ENCODE measurements around the gene NAPEPLD. TPM values are rescaled to one million over a fixed set of nuclear protein-coding genes. Genes with fewer than 3 reads are reported as not detected.
"Not testable (repeated sequence)": the region's sequence is repeated elsewhere in the genome, so short reads cannot be mapped to it uniquely, and the experiment has no call there.

The NAPEPLD gene
- total RNA-seq, 2 experiments from 2014 or later: 4.7 TPM

DNA sequence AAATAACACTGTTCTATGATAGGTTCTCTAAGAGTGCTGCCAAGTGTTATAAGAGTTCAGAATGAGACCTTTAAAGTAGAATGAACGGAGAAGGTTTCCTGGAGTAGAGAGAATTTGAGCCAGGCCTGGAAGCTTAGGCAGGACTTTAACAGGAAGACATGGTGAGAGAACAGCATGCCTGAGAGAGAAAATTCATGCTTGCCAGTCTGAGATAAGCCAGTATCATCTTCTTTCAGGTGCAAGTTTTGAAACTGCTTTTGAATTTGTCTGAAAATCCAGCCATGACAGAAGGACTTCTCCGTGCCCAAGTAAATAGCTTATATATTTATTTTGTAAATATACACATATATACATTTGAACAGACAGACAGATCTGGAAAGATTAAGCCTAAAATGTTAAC lies 51.9 kb downstream of the NAPEPLD start:
- Mint-ChIP-seq H3K4me3 (no peak overlapping the region), H3K27me3 (no peaks in the 10 kb centered on the region), H3K36me3 (ENCODE audit: low read depth) (peaks cover 35% of the 10 kb centered on the region), H3K27ac (no peak overlapping the region), H3K4me1 (no peaks in the 10 kb centered on the region), H3K9me3 (ENCODE audit: low read depth) (no peaks in the 10 kb centered on the region)
- ATAC-seq (no peak), DNase-seq (no peak)
- POLR2A ChIA-PET: no interaction called here
- intact Hi-C loops (cut with DNase I, micrococcal nuclease): no loop called here
- CTCF ChIA-PET: interaction anchor here (0.6 to 0.9 kb wide), 3 partner anchors 8 to 20 kb away, joined by 3 to 4 read pairs (median 3); no protein-coding TSS in a partner anchor

DNA sequence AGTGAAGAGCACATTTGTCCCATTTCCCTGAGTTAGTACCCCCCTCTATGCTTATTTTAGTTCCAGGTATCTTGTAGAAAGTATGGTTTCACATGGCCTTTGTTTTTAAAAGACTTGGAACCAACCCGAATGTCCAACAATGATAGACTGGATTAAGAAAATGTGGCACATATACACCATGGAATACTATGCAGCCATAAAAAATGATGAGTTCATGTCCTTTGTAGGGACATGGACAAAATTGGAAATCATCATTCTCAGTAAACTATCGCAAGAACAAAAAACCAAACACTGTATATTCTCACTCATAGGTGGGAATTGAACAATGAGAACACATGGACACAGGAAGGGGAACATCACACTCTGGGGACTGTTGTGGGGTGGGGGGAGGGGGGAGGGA lies 53.3 kb downstream of the NAPEPLD start:
- H3K4me3 Mint-ChIP-seq; CTCF ChIA-PET; H3K27me3 Mint-ChIP-seq; intact Hi-C loops (cut with DNase I, micrococcal nuclease); H3K9me3 Mint-ChIP-seq (ENCODE audit: low read depth); H3K4me1 Mint-ChIP-seq; POLR2A ChIA-PET; H3K27ac Mint-ChIP-seq; ATAC-seq; DNase-seq: not testable (repeated sequence)
- H3K36me3 Mint-ChIP-seq (ENCODE audit: low read depth): peaks cover 38% of the 10 kb centered on the region

DNA sequence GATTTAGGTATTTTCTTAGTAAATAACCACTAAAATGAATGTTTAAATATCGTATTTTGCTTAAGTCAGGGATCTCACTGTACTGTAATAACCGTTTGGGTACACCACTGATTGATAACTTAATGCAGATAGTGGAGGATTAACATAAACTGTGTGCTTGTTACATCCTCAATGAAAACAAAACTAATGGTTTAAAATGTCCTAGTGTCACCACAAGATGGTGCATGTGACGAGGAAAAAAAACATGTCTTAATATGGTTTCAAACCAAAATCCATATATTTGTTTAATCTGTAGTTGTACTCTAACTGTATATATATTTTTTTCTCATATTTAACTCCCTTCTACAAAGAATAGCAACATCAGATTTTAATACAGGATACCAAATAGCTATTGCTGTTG lies 54.8 kb downstream of the NAPEPLD start:
- ATAC-seq (no peak), DNase-seq (no peak)
- Mint-ChIP-seq H3K27ac (no peak overlapping the region), H3K9me3 (ENCODE audit: low read depth) (no peaks in the 10 kb centered on the region), H3K27me3 (no peaks in the 10 kb centered on the region), H3K36me3 (ENCODE audit: low read depth) (peaks cover 41% of the 10 kb centered on the region), H3K4me3 (no peak overlapping the region), H3K4me1 (no peaks in the 10 kb centered on the region)
- intact Hi-C loops (cut with DNase I, micrococcal nuclease): no loop called here
- CTCF ChIA-PET: no interaction called here
- POLR2A ChIA-PET: no interaction called here

DNA sequence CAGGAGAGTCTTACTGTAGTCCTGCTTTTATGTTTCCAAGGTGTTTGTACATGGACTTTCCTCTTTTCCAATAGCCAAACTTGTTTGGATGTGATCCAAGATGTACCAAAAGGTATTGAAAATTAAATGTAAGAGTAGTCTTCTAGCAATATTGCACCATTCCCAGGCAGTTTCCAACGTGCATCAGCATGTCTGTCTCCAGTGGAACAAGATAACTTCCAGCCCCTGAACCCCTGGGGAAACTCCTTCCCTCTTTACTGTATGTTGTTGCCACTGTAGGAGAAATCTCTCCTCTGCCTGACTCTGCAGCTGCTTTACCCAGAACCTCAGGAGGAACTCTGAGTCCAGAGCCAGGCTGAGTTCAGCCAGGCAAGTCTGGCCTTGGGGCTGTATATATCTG lies 55.5 kb downstream of the NAPEPLD start:
- ChIA-PET CTCF (interaction anchor here (1.0 kb wide), 1 partner anchor 17 kb away, joined by 3 read pairs; no protein-coding TSS in a partner anchor), POLR2A (no interaction called here)
- H3K9me3 Mint-ChIP-seq (ENCODE audit: low read depth): no peaks in the 10 kb centered on the region
- no peak overlapping the region for H3K4me3 Mint-ChIP-seq
- no peak for ATAC-seq
- H3K36me3 Mint-ChIP-seq (ENCODE audit: low read depth): peaks cover 45% of the 10 kb centered on the region
- intact Hi-C loops (cut with DNase I, micrococcal nuclease): no loop called here
- no peak overlapping the region for H3K27ac Mint-ChIP-seq
- no peak for DNase-seq
- H3K4me1 Mint-ChIP-seq: no peaks in the 10 kb centered on the region
- H3K27me3 Mint-ChIP-seq: no peaks in the 10 kb centered on the region

DNA sequence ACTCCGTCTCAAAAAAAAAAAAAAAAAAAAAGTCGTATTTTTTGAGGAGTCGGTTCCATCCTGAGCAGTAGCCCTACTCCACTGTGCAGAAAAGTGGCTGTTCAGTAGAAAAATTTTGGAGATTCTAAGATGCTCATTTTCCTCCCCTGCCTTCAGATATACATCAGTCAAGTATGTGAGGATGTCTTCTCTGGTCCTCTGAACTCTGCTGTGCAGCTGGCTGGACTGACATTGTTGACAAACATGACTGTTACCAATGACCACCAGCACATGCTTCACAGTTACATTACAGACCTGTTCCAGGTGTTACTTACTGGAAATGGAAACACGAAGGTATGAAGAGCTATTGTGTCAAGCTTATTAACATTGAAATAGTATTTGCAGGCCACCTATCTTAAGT lies 56.6 kb downstream of the NAPEPLD start:
- H3K4me1 Mint-ChIP-seq: not testable (repeated sequence)

DNA sequence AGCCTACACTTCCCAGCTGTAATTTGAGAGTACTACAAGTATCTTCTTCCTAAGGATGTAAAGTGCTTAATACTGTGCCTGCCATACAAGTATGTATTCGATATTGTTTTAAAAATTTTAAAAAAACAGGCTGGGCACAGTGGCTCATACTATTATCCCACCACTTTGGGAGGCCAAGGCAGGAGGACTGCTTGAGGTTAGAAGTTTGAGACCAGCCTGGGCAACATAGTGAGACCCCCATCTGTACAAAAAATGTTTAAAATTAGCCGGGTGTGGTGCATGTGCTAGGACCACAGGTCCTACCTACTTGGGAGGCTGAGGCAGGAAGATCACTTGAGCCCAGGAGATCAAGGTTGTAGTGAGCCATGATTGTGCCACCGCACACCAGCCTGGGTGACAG lies 65.7 kb downstream of the NAPEPLD start:
- ATAC-seq (no peak), DNase-seq (no peak)
- Mint-ChIP-seq H3K27ac (no peak overlapping the region), H3K36me3 (ENCODE audit: low read depth) (peaks cover 18% of the 10 kb centered on the region), H3K27me3 (no peaks in the 10 kb centered on the region), H3K4me3 (no peak overlapping the region), H3K9me3 (ENCODE audit: low read depth) (no peaks in the 10 kb centered on the region), H3K4me1 (peaks cover 15% of the 10 kb centered on the region)
- ChIA-PET POLR2A (no interaction called here), CTCF (interaction anchor here (1.1 kb wide), 1 partner anchor 8 kb away, joined by 5 read pairs; the partner anchor contains the start of gene ARMC10)
- intact Hi-C loops (cut with DNase I, micrococcal nuclease): no loop called here

More for the DNA sequence above, 56.6 kb downstream of the NAPEPLD start:
- intact Hi-C loops (cut with DNase I, micrococcal nuclease); H3K4me3 Mint-ChIP-seq; ATAC-seq; DNase-seq; H3K27me3 Mint-ChIP-seq; H3K9me3 Mint-ChIP-seq (ENCODE audit: low read depth): not testable (repeated sequence)
- peak overlapping the region; percentile 31 for H3K27ac Mint-ChIP-seq
- H3K36me3 Mint-ChIP-seq (ENCODE audit: low read depth): peaks cover 45% of the 10 kb centered on the region
- ChIA-PET POLR2A (interaction anchor here (0.6 to 0.7 kb wide), 2 partner anchors 31 to 1683 kb away, joined by 3 to 8 read pairs; no protein-coding TSS in a partner anchor), CTCF (interaction anchor here (0.9 to 3.0 kb wide), 3 partner anchors 11 to 30 kb away, joined by 3 to 9 read pairs (median 3); no protein-coding TSS in a partner anchor)

DNA sequence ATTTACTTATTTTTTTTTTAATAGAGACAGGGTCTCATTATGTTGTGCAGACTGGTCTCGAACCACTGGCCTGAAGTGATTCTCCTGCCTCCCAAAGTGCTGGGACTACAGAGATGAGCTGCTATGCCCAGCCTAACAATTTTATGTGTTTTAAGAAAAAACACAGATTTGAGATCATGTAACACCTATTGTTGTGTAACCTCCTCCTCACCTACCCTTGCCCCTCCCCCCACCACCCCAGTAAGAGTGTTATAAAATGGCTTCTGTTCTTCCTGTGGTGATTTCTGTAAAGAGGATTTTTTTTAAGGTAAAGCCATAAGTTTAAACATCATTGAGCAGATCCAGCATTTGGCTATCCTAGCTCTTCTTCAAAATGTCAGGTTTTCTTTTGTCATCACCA lies 66.4 kb downstream of the NAPEPLD start:
- Mint-ChIP-seq H3K9me3 (ENCODE audit: low read depth) (no peaks in the 10 kb centered on the region), H3K4me1 (peaks cover 18% of the 10 kb centered on the region), H3K4me3 (no peak overlapping the region), H3K27me3 (no peaks in the 10 kb centered on the region), H3K36me3 (ENCODE audit: low read depth) (peaks cover 19% of the 10 kb centered on the region), H3K27ac (no peak overlapping the region)
- CTCF ChIA-PET: interaction anchor here (0.6 to 2.0 kb wide), 2 partner anchors 9 to 69 kb away, joined by 4 to 9 read pairs; no protein-coding TSS in a partner anchor
- no peak for ATAC-seq
- DNase-seq: no peak
- intact Hi-C loops (cut with DNase I, micrococcal nuclease): no loop called here
- POLR2A ChIA-PET: no interaction called here

DNA sequence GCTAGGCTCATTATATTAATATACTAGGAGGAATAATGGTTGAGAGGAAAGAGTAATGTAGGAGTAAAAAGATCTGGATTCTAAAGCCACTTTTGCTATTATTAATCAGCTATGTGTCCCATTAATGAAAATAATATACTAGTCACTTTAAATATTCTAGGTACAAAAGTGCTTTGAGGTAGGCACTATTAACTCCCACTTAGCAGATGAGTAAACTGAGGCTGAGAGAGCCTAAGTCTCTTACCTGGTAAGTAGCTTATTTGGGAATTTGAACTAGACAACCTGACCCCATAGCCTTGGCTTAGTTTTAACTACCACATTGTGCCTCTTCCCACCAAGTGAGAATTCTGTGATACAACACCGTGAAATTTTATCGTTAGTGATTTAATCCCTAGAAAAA lies 68.0 kb downstream of the NAPEPLD start:
- intact Hi-C loops (cut with DNase I, micrococcal nuclease): no loop called here
- ATAC-seq: no peak
- no peak overlapping the region for H3K4me3 Mint-ChIP-seq
- H3K27me3 Mint-ChIP-seq: no peaks in the 10 kb centered on the region
- no peaks in the 10 kb centered on the region for H3K9me3 Mint-ChIP-seq (ENCODE audit: low read depth)
- CTCF ChIA-PET: interaction anchor here (0.7 to 2.0 kb wide), 2 partner anchors 10 to 19 kb away, joined by 3 to 9 read pairs; no protein-coding TSS in a partner anchor
- POLR2A ChIA-PET: no interaction called here
- H3K27ac Mint-ChIP-seq: no peak overlapping the region
- peaks cover 28% of the 10 kb centered on the region for H3K4me1 Mint-ChIP-seq
- no peak for DNase-seq
- H3K36me3 Mint-ChIP-seq (ENCODE audit: low read depth): peaks cover 17% of the 10 kb centered on the region

DNA sequence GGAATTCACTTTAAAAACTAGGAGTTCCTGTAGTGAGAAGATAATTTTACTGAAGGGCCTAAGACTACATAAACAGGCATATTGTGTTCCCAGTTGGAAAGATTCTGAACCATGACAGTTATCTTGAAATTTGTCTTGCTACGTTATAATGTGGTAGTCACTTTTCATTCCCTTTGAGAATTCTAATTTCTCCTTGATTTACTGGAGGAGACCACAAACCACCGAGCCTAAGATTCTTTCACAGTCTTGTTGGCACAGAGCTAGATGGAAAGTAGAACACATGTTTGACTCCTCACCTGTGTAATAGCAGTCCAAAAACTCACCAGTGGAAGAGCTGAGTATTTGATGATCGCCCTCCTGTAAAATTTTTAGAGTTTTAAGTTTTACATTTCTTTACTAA lies 69.1 kb downstream of the NAPEPLD start:
- DNase-seq (no peak), ATAC-seq (no peak)
- Mint-ChIP-seq H3K36me3 (ENCODE audit: low read depth) (peaks cover 20% of the 10 kb centered on the region), H3K27ac (no peak overlapping the region), H3K27me3 (no peaks in the 10 kb centered on the region), H3K9me3 (ENCODE audit: low read depth) (no peaks in the 10 kb centered on the region), H3K4me1 (peaks cover 31% of the 10 kb centered on the region), H3K4me3 (no peak overlapping the region)
- ChIA-PET POLR2A (no interaction called here), CTCF (interaction anchor here (0.7 to 1.2 kb wide), 2 partner anchors 11 to 863 kb away, joined by 4 read pairs; no protein-coding TSS in a partner anchor)
- intact Hi-C loops (cut with DNase I, micrococcal nuclease): loop anchor here in 1 of 2 experiments (5.0 kb wide), 1 partner anchor 267 kb away; the partner anchor contains the start of gene PSMC2

DNA sequence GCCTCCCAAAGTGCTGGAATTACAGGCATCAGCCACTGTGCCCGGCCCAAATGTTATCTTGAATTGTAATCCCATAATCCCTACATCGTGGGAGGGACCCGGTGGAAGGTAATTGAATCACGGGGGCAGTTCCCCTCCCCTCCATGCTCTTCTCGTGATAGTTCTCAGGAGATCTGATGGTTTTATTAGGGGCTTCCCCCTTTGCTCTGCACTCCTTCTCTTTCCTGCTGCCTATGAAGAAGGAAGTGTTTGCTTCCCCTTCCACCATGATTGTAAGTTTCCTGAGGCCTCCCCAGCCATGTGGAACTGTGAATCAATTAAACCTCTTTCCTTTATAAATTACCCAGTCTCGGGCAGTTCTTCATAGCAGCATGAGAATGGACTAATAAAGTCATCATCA lies 70.7 kb downstream of the NAPEPLD start:
- H3K27ac Mint-ChIP-seq; H3K27me3 Mint-ChIP-seq; POLR2A ChIA-PET; ATAC-seq; CTCF ChIA-PET; H3K9me3 Mint-ChIP-seq (ENCODE audit: low read depth); DNase-seq; H3K4me3 Mint-ChIP-seq: not testable (repeated sequence)
- intact Hi-C loops (cut with DNase I, micrococcal nuclease): loop anchor here in 1 of 2 experiments (5.0 kb wide), 1 partner anchor 269 kb away; the partner anchor contains the start of gene PSMC2
- H3K4me1 Mint-ChIP-seq: peaks cover 41% of the 10 kb centered on the region
- peaks cover 16% of the 10 kb centered on the region for H3K36me3 Mint-ChIP-seq (ENCODE audit: low read depth)

DNA sequence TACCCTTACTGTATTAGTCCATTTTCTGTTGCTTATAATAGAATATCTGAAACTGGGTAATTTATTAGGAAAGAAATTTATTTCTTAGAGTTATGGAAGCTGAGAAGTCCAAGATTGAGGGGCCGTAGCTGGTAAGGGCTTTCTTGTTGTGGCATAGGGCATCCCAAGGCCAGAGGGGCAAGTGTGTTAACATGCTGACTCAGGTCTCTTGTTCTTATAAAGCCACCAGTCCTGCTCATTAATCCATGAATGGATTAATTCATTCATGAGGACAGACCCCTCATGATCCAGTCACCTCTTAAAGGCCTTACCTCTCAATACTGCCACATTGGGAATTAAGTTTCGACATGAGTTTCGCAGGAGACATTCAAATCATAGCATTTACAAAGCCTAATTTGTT lies 71.6 kb downstream of the NAPEPLD start:
- Mint-ChIP-seq H3K4me3 (no peak overlapping the region), H3K9me3 (ENCODE audit: low read depth) (no peaks in the 10 kb centered on the region), H3K27ac (no peak overlapping the region), H3K36me3 (ENCODE audit: low read depth) (peaks cover 14% of the 10 kb centered on the region), H3K4me1 (peaks cover 37% of the 10 kb centered on the region), H3K27me3 (no peaks in the 10 kb centered on the region)
- DNase-seq: no peak
- ATAC-seq: no peak
- ChIA-PET POLR2A (no interaction called here), CTCF (interaction anchor here (0.7 kb wide), 1 partner anchor 20 kb away, joined by 3 read pairs; no protein-coding TSS in a partner anchor)
- intact Hi-C loops (cut with DNase I, micrococcal nuclease): loop anchor here in 1 of 2 experiments (5.0 kb wide), 1 partner anchor 270 kb away; the partner anchor contains the start of gene PSMC2

DNA sequence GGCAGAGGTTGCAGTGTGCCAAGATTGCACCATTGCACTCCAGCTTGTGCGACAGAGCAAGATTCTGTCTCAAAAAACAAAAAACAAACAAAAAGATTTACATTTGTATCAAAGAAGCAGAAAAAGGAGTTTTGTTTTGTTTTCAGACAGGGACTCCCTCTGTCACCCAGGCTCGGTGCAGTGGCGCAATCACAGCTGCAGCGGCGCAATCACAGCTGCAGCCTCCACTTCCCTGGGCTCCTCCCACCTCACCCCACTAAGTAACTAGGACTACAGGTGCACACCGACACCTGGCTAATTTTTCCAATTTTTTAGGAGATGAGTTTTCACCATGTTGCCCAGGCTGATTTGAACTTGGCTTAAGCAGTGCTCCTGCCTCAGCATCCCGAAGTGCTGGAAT lies 72.1 kb downstream of the NAPEPLD start:
- POLR2A ChIA-PET: no interaction called here
- intact Hi-C loops (cut with DNase I, micrococcal nuclease): loop anchor here in 1 of 2 experiments (5.0 kb wide), 1 partner anchor 271 kb away; the partner anchor contains the start of gene PSMC2
- no peak for ATAC-seq
- H3K27ac Mint-ChIP-seq: no peak overlapping the region
- no peaks in the 10 kb centered on the region for H3K27me3 Mint-ChIP-seq
- DNase-seq: peak; percentile 19
- peak overlapping the region; percentile 91 for H3K4me3 Mint-ChIP-seq
- no peaks in the 10 kb centered on the region for H3K9me3 Mint-ChIP-seq (ENCODE audit: low read depth)
- H3K36me3 Mint-ChIP-seq (ENCODE audit: low read depth): peaks cover 14% of the 10 kb centered on the region
- peaks cover 35% of the 10 kb centered on the region for H3K4me1 Mint-ChIP-seq
- CTCF ChIA-PET: no interaction called here

Measured in activated CD4-positive, alpha-beta T cell treated with anti-CD3 and anti-CD28 coated beads for 36 hours (primary cell).